C4-2B (cell line): ENCODE measurements around the gene REC8.

ENCODE experiments used
- H3K27ac ChIP-seq: fragments of 450-650 bp; 2 replicates; pipeline ENCODE4 v1.5.1; 2017
- ZFX ChIP-seq: fragments of 450-650 bp; IDR thresholded peaks from 2 replicates; pipeline ENCODE4 v1.6.1; 2017
- TF ChIP-seq, protein P1 (sequence below): fragments of 450-650 bp; conservative IDR thresholded peaks from 2 replicates; pipeline ENCODE4 v1.5.1; 2017; ENCODE audit warnings: mild to moderate bottlenecking

Gene REC8

DNA sequence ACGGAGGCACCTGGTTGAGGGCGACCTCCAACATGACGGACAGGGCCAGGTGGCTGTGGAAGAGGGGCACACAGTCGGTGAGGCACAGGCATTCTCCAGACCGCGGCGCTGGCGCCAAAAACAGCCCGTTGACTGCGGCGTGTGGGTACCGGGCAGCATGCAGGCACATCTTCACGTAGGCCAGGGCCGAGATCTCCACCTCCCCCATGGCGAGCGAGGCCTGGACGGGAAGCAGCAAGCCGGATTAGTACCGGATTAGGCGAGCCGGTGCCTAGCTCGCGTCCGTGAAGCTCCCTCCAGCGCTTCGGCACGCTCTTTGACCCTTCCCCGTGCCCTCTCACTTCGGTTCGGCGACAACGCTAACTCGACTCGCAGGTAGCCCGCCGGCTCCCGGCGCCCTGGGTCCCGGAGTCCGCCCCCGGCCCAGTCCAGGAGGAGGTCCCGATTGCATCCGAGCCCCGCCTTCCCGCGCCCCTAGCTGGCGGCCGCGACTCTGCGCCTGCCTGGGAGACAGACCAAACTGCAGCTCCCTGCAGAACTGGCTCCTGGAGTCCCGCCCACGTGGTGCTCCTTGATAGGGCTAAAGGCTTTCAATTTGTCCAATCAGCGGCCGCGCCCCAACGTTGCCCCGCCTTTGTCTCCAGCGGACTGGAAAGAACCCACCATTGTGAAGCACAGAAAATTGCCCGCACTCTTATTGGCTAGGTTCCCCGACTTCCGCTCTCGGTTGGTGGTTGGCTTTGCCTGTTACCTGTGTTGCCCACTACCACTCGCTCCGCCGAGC, 30.6 kb upstream of the REC8 start, which contains the start of gene EMC9:
Gene EMC9 (minus strand): TSS at position 495 of the 784 bp plus-strand sequence. CDS start 287 bp downstream, at position 208.
- peak; percentile 87 for TF ChIP-seq ZFX
- TF ChIP-seq, protein P1, sequence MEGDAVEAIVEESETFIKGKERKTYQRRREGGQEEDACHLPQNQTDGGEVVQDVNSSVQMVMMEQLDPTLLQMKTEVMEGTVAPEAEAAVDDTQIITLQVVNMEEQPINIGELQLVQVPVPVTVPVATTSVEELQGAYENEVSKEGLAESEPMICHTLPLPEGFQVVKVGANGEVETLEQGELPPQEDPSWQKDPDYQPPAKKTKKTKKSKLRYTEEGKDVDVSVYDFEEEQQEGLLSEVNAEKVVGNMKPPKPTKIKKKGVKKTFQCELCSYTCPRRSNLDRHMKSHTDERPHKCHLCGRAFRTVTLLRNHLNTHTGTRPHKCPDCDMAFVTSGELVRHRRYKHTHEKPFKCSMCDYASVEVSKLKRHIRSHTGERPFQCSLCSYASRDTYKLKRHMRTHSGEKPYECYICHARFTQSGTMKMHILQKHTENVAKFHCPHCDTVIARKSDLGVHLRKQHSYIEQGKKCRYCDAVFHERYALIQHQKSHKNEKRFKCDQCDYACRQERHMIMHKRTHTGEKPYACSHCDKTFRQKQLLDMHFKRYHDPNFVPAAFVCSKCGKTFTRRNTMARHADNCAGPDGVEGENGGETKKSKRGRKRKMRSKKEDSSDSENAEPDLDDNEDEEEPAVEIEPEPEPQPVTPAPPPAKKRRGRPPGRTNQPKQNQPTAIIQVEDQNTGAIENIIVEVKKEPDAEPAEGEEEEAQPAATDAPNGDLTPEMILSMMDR: no peak; the same call in 1 of the 2 replicates
- peak within 1 kb of the TSS; percentile 98 for H3K27ac ChIP-seq

DNA sequence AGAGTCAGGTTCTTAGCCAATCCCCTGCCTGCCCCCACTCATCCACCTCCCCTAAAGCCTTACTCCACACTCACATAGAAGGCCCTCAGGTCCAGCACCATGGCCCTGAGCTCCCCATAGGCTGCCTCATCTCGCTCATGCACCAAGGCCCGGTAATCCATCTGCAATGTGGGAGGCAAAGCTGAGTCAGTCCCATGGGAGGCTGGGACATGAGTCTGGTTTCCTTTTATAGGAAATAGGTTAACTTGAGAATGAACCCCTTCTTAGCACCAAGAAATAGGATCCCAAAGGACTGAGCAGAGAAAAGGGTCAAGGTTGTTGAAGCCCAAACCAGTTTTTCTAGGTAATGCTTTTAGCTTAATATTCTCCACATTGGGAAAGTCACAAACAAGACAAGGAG, 28.4 kb upstream of the REC8 start:
- no peak overlapping the region for H3K27ac ChIP-seq
- TF ChIP-seq, protein P1: no peak
- no peak for TF ChIP-seq ZFX

DNA sequence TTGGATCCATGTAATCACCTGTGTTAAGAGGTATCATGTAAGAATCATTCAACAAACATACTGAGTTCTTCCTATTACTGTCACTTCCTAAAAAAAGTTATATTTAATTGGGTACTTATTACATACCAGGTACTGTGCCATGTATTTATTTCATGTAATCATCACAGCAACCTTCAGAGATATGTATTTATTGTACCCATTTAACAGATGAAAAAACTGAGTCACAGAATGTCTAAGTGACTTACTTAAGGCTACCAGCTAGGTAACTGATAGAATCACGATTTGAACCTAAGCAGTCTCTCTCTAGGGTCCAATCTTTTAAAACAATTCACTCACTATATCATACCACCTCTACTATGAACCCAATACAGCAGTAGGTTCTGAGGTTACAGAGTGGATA, 27.4 kb upstream of the REC8 start:
- TF ChIP-seq ZFX: no peak
- TF ChIP-seq, protein P1: no peak
- no peak overlapping the region for H3K27ac ChIP-seq

DNA sequence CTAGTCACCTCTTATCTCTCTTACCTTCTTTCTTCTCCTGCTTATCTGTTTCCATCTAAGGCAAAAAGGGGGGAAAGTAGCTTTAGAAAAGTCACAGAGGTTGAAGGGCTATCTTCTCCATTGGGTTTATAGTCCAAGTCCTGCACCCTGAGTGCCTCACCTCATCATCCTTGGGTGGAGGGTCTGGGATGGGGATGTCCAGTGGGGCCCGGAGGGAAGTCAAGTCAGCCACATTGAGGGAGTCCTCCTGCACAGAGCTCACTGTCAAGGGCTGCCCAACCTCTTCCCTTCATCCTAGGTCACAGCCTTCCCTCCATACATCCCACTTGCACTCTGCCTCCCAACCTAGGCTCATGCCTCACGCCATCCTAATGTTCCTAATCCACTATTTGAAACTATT, 26.7 kb upstream of the REC8 start:
- H3K27ac ChIP-seq: peak overlapping the region; percentile 88
- TF ChIP-seq, protein P1: no peak
- TF ChIP-seq ZFX: no peak

DNA sequence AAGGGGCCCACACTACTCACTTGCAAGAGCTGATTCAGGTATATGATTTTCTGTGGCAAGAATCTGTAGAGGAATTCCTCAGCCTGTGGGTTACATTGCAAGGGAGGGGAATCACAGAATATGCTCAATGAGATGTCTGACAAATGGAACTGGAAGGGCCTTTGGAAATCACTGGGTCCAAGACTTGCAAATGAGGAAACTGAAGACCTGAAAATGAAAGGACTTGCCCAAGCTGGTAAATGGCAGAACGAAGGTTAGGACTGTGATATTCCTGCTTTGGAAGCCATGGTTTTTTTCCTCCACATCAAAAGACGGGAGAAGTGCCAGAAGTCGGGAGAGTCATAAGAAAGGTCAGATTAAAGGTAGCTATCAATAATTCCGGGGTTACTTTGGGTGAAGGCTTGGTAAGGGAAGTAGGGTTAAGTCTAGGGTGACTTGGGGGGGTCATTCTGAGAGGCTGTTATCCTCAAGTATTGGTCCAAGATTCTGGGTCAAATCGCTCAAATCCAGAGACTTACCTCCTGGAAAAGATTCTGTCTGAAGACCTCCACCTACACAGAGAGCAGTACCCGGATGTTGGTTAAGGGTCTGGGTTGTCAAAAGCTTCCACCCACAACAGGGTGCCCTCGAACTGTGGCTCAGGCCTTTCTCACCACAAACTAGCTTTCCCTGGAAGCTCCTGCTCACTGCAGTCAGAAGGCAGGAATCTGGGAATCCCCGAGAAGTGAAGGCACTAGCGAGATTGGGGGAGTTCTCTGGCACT, 26.0 kb upstream of the REC8 start:
- H3K27ac ChIP-seq: peak overlapping the region; percentile 88
- TF ChIP-seq ZFX: no peak

DNA sequence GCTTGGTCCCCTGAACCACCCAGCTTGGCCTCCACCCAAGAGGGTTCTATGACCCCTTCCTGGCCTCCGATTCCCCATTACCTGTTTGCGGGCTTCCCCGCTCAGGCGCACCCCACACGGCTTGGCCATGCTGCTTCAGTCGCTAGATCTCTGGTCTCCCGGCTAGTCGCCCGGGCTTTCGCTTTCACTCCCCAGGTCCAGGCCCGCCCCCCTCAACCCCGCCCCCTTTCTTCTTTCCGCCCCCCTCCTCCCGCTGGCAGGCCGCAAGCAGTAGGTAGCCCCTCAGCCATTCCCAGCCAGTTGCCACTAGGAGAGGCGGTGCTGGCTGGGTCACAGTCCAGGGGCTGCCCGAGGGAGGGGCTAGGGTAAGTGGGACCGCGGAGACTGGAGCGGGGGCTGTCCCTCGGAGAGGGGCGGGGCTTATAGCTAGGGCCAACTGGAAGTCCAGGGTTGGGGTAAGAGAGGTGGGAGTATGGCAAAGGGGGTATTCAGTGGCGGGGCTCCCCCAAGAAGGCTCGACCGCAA, 25.4 kb upstream of the REC8 start, which contains the start of gene PSME2:
Gene PSME2 (minus strand): TSS at position 158 of the 525 bp plus-strand sequence. CDS start 29 bp downstream, at position 129.
- TF ChIP-seq, protein P1: no peak
- TF ChIP-seq ZFX: no peak
- peak within 1 kb of the TSS; percentile 88 for H3K27ac ChIP-seq

DNA sequence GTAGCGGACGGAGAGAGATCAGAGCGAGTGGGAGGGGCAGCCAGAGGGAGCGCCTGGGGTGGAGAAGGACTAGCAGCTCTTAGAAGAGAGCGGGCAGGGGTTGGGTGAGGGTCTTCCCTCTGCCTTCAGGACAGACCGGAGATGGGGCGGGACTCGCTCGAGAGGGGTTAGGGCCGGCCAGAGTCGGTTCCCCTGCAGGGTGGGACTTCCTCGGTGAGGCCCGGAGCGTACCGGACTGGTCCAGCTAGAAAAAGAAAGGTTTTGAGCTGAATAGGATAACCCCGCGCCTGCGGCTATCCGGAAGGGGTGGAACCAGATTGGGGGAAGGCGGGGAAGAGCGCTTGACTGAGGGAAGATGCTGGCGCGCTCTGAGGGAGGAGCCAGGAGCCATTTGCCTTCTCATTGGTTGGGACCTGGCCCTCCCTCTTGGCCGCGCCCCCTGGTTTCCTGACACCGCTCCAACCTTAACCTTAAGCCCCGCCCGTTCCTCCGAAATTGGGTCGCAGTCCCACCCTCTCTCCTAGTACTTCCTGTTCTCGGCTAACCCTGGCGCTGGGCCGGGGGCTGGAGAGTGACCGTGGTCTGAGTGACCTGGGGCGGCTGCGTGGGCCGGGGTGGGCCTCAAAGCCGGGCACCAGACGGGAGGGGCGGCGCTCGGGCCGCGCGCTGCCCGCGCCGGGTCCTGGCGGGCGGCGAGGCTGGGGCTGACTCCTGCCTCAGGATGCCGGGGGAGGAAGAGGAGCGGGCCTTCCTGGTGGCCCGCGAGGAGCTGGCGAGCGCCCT, 24.7 kb upstream of the REC8 start, which contains the start of gene RNF31:
Gene RNF31 (plus strand): TSS at position 521 of the 783 bp plus-strand sequence. CDS start 201 bp downstream, at position 722.
- H3K27ac ChIP-seq: peak within 1 kb of the TSS; percentile 88
- no peak for TF ChIP-seq ZFX
- TF ChIP-seq, protein P1: no peak
